Tibial nerve (tissue), 4 donors: Measurements from ENCODE around the gene NEB. TPM values are rescaled to one million over a fixed set of nuclear protein-coding genes. Genes with fewer than 3 reads are reported as not detected.

ENCODE experiments used
- total RNA-seq, 4 donors: library from RNA; depleted of rRNA; stranded (reverse); fragments of >200 nt; gene quantifications; one replicate each; pipeline ENCODE4 v1.1.0, GENCODE V29; 2016

NEB gene
- total RNA-seq, 4 donors from 2014 or later, result 1.2 to 2.2 (median 1.5) TPM

Other genes starting within 250 kb of the NEB start
- 10 to 100 TPM; 21.6 to 40.2 (median 29.9) TPM for gene ARL5A, start 93.9 kb upstream of the NEB start, total RNA-seq